B cell (primary cell): ENCODE data around the gene FGA. TPM values are rescaled to one million over a fixed set of nuclear protein-coding genes. Genes with fewer than 3 reads are reported as not detected.

ENCODE experiments used
- ATAC-seq: fragments of 200-7000 bp; cut with Tn5 transposase; one replicate; pipeline ENCODE4 v1.10.0; 2021; ENCODE audit warnings: low read depth, mild to moderate bottlenecking, moderate number of reproducible peaks, moderate library complexity
- CTCF ChIA-PET: fragments of 350-600 bp; sonication (Branson Sonifier 250); formaldehyde crosslinking; loops from one replicate; lab custom pipeline; 2021; ENCODE audit warnings: antibody characterized with exemption, inconsistent platforms; lab: Charles Lee
- POLR2A ChIA-PET: fragments of 350-600 bp; sonication (Branson Sonifier 250); formaldehyde crosslinking; loops from one replicate; lab custom pipeline; 2021; ENCODE audit warnings: antibody characterized with exemption; lab: Charles Lee
- DNase-seq: peaks from one replicate; pipeline ENCODE4 v3.0.0; 2013
- H2AFZ ChIP-seq: 2 replicates; pipeline ENCODE4 v1.6.1; 2012; ENCODE audit warnings: mild to moderate bottlenecking, low read depth, low read length; ENCODE audit not compliant: insufficient read depth, poor library complexity, severe bottlenecking
- H3K27ac ChIP-seq, 2 donors: 1 replicate in 1 of 2; 2 replicates in 1 of 2; pipeline ENCODE4 v1.5.1; 2012 to 2013; ENCODE audit warnings: low read length in 2 of 2, mild to moderate bottlenecking in 2 of 2, moderate library complexity in 1 of 2
- H3K27me3 ChIP-seq, 4 experiments: fragments of 200-600 bp in 1 of 4; sonication (generic) in 1 of 4; replicated peaks in 1 of 4; 1 replicate in 2 of 4; 2 replicates in 2 of 4; pipeline versions ENCODE4 v1.6.1 to v1.7.0; 2013 to 2016; ENCODE audit warnings: low read length in 3 of 4, mild to moderate bottlenecking in 2 of 4, mixed read lengths in 1 of 4, moderate library complexity in 1 of 4; ENCODE audit not compliant: insufficient read depth in 4 of 4, control insufficient read depth in 3 of 4; ENCODE audit errors: control extremely low read depth in 1 of 4
- H3K36me3 ChIP-seq, 2 experiments: replicated peaks in 1 of 2; 1 replicate in 1 of 2; 2 replicates in 1 of 2; pipeline versions ENCODE4 v1.6.1 to v1.7.1; 2013; ENCODE audit warnings: low read length in 1 of 2; ENCODE audit not compliant: insufficient read depth in 2 of 2, control insufficient read depth in 1 of 2; ENCODE audit errors: control extremely low read depth in 1 of 2, extremely low read depth in 1 of 2
- H3K4me1 ChIP-seq, 2 donors: fragments of 200-600 bp in 1 of 2; sonication (generic) in 1 of 2; 1 replicate in 1 of 2; 2 replicates in 1 of 2; pipeline versions ENCODE4 v1.5.1 to v1.6.1; 2013 to 2017; ENCODE audit warnings: low read length in 2 of 2; ENCODE audit not compliant: control insufficient read depth in 2 of 2, insufficient read depth in 2 of 2
- H3K4me2 ChIP-seq: replicated peaks from 2 replicates; pipeline ENCODE3; 2012; ENCODE audit warnings: mild to moderate bottlenecking, low read depth, low read length; ENCODE audit not compliant: poor library complexity, severe bottlenecking
- H3K4me3 ChIP-seq, 5 experiments: fragments of 200-600 bp in 1 of 5; sonication (generic) in 1 of 5; 1 replicate in 3 of 5; 2 replicates in 2 of 5; pipeline versions ENCODE4 v1.5.1 to v1.7.0; 2011 to 2016; ENCODE audit warnings: low read length in 4 of 5, mild to moderate bottlenecking in 4 of 5, low read depth in 2 of 5, control low read depth in 1 of 5, moderate library complexity in 1 of 5; ENCODE audit not compliant: insufficient read depth in 1 of 5; ENCODE audit errors: control extremely low read depth in 1 of 5, extremely low read depth in 1 of 5
- H3K79me2 ChIP-seq: fragments of 200-600 bp; sonication (generic); one replicate; pipeline ENCODE4 v1.6.0; 2016; ENCODE audit warnings: low read length; ENCODE audit not compliant: control insufficient read depth, insufficient read depth
- H3K9ac ChIP-seq: fragments of 200-600 bp; sonication (generic); 2 replicates; pipeline ENCODE4 v1.6.1; 2017; ENCODE audit warnings: mild to moderate bottlenecking, low read length, moderate library complexity
- H3K9me3 ChIP-seq, 3 donors: one replicate each; pipeline versions ENCODE4 v1.6.1 to v1.7.1; 2013; ENCODE audit warnings: low read length in 2 of 3; ENCODE audit not compliant: control insufficient read depth in 2 of 3, insufficient read depth in 1 of 3; ENCODE audit errors: control extremely low read depth in 1 of 3
- H4K20me1 ChIP-seq: 2 replicates; pipeline ENCODE4 v1.6.0; 2012; ENCODE audit warnings: mild to moderate bottlenecking, low read length; ENCODE audit not compliant: insufficient read depth, control insufficient read depth, poor library complexity, severe bottlenecking
- H3K27ac Mint-ChIP-seq: one replicate; pipeline ENCODE4 v1.8.0; 2021; ENCODE audit warnings: mixed read lengths
- H3K27me3 Mint-ChIP-seq: one replicate; pipeline ENCODE4 v1.8.0; 2021; ENCODE audit warnings: mixed read lengths
- H3K4me1 Mint-ChIP-seq: one replicate; pipeline ENCODE4 v1.8.0; 2021; ENCODE audit warnings: mixed read lengths
- H3K4me3 Mint-ChIP-seq: one replicate; pipeline ENCODE4 v1.8.0; 2021; ENCODE audit warnings: mixed read lengths
- H3K9me3 Mint-ChIP-seq: one replicate; pipeline ENCODE4 v1.8.0; 2022; ENCODE audit warnings: mixed read lengths; ENCODE audit not compliant: insufficient read depth
- EZH2 ChIP-seq: IDR thresholded peaks from 2 replicates; pipeline ENCODE4 v1.6.1; 2012; ENCODE audit warnings: borderline replicate concordance, low read depth, mild to moderate bottlenecking, moderate library complexity, low read length; ENCODE audit not compliant: insufficient read depth, poor library complexity, severe bottlenecking
- WGBS: methylation state at CpG from one replicate; pipeline ENCODE4 v1.1.5; 2013; ENCODE audit warnings: missing lambda C conversion rate; ENCODE audit not compliant: insufficient coverage; 5-methylcytosine and 5-hydroxymethylcytosine counted together
- intact Hi-C: fragments of 100-400 bp; cut with micrococcal nuclease; formaldehyde crosslinking; loops from one replicate; pipeline ENCODE4 v1.10.0; 2022
- polyA plus RNA-seq: library from polyadenylated mRNA; depleted of rRNA; stranded (reverse); fragments of >200 nt; gene quantifications from 2 replicates; pipeline ENCODE4 v1.2.3, GENCODE V29; 2012
- total RNA-seq, 2 donors: library from RNA; stranded (reverse); fragments of 120-200 nt in 1 of 2; gene quantifications; 1 replicate in 1 of 2; 2 replicates in 1 of 2; pipeline versions ENCODE4 v1.2.3 to v1.2.4, GENCODE V29; 2013 to 2022
- TF ChIP-seq, protein P1 (sequence below): fragments of 200-600 bp; IDR thresholded peaks from one replicate; pipeline ENCODE4 v1.8.0; 2022; ENCODE audit warnings: antibody characterized with exemption, mild to moderate bottlenecking

Gene FGA
- total and polyA plus RNA-seq, 2 donors (not counting 1 experiment from before 2014, with no cell fraction given) = not detected

DNA sequence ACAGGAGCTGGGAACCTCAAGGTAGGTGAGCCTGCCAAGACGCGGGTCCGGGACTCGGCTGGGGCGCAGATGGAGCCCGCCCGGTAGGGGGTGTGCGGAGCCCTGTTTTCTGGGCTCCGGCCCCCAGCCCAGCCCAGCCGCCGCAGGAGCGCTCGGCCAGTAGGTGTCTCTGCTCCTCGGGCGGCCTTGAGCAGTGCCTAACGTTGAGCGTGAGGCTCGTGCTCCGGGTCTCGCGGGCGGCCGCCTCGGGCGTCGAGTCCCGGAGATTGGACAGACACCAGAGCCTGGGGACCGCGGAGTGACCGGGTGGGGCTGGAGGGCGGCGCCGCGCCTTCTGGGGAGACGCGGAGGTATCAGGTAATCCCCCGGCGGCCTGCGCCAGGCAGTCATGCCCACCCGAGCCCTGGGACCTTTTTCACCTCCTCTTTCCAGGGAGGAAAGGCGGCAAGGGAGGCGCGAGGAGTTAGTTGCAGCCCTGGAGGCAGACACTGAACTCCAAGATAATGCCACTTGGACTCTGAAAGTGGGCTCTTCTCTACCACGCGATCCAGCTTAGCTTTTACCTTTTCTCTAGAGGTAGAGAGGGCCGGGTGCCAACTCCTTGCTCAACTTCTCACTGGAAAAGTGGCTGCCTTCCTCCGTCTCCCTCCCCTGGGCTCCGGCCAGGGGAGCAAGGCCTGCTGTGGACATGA, 36.4 kb upstream of the FGA start:
- CTCF ChIA-PET = interaction anchor here (1.6 to 13.8 kb wide), 2 partner anchors 11 to 71 kb away, joined by 3 to 357 read pairs; partner anchors contain the start of genes FGB and PLRG1
- Histone ChIP-seq H2AFZ (peak overlapping the region; percentile 86), H3K4me2 (peak overlapping the region; percentile 81), H3K4me1 (peaks cover 9 to 13% of the 10 kb centered on the region in 2 donors), H3K27ac (no peak overlapping the region), H4K20me1 (no peaks in the 10 kb centered on the region), H3K4me3 (peak overlapping the region in 4 of 5 experiments; percentile 26 to 46 (median 36)), H3K79me2 (no peaks in the 10 kb centered on the region), H3K9me3 (peaks cover 0 to 1% (median 0%) of the 10 kb centered on the region in 3 donors), H3K27me3 (peaks cover 0 to 33% (median 29%) of the 10 kb centered on the region in 4 experiments), H3K36me3 (no peaks in the 10 kb centered on the region), H3K9ac (peak overlapping the region; percentile 42)
- Mint-ChIP-seq H3K4me1 (peaks cover 2% of the 10 kb centered on the region), H3K27ac (no peak overlapping the region), H3K4me3 (peak overlapping the region; percentile 35), H3K9me3 (no peaks in the 10 kb centered on the region), H3K27me3 (peaks cover 34% of the 10 kb centered on the region)
- ATAC-seq = peak; percentile 98
- WGBS = 10% methylated on average over 48 of the region's 48 CpGs
- no peak for TF ChIP-seq EZH2
- TF ChIP-seq, protein P1, sequence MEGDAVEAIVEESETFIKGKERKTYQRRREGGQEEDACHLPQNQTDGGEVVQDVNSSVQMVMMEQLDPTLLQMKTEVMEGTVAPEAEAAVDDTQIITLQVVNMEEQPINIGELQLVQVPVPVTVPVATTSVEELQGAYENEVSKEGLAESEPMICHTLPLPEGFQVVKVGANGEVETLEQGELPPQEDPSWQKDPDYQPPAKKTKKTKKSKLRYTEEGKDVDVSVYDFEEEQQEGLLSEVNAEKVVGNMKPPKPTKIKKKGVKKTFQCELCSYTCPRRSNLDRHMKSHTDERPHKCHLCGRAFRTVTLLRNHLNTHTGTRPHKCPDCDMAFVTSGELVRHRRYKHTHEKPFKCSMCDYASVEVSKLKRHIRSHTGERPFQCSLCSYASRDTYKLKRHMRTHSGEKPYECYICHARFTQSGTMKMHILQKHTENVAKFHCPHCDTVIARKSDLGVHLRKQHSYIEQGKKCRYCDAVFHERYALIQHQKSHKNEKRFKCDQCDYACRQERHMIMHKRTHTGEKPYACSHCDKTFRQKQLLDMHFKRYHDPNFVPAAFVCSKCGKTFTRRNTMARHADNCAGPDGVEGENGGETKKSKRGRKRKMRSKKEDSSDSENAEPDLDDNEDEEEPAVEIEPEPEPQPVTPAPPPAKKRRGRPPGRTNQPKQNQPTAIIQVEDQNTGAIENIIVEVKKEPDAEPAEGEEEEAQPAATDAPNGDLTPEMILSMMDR = peak; percentile 54
- peak; percentile 74 for DNase-seq
- intact Hi-C loops = loop anchor here (10.0 kb wide), 1 partner anchor 1328 kb away; the partner anchor contains the start of gene CTSO
- POLR2A ChIA-PET = no interaction called here

- Mint-ChIP-seq H3K4me1 (peaks cover 2% of the 10 kb centered on the region), H3K27ac (no peak overlapping the region), H3K9me3 (no peaks in the 10 kb centered on the region), H3K27me3 (peaks cover 28% of the 10 kb centered on the region), H3K4me3 (no peak overlapping the region)
- Histone ChIP-seq H3K9me3 (no peaks in the 10 kb centered on the region), H3K9ac (no peak overlapping the region), H3K4me3 (no peak overlapping the region), H3K27ac (no peak overlapping the region), H3K36me3 (no peaks in the 10 kb centered on the region), H4K20me1 (no peaks in the 10 kb centered on the region), H3K4me2 (no peak overlapping the region), H3K27me3 (peaks cover 0 to 27% (median 23%) of the 10 kb centered on the region in 4 experiments), H3K4me1 (peaks cover 9 to 13% of the 10 kb centered on the region in 2 donors), H3K79me2 (no peaks in the 10 kb centered on the region), H2AFZ (no peak overlapping the region)
- ChIA-PET POLR2A (no interaction called here), CTCF (interaction anchor here (1.6 to 13.8 kb wide), 2 partner anchors 10 to 70 kb away, joined by 3 to 357 read pairs; partner anchors contain the start of genes FGB and PLRG1)
- no peak for TF ChIP-seq EZH2
- TF ChIP-seq, protein P1 = no peak
- WGBS = 100% methylated on average over 2 of the region's 3 CpGs
- intact Hi-C loops = loop anchor here (10.0 kb wide), 1 partner anchor 1329 kb away; the partner anchor contains the start of gene CTSO
- ATAC-seq = no peak
- no peak for DNase-seq
These were observed 35.4 kb upstream of the FGA start for GRCh38 chr4:154625971-154626370.
